ENCODE data around the gene ZNF563. TPM values are rescaled to one million over a fixed set of nuclear protein-coding genes. Genes with fewer than 3 reads are reported as not detected.

Gene ZNF563
- total RNA-seq, 6 experiments from 2014 or later: 2.4 to 4.5 (median 3.6) TPM

- intact Hi-C loops (cut with DNase I): no loop called here
- TF ChIP-seq POLR2A (IDR thresholded peaks at IDR 0.05) (no peak), CTCF (IDR thresholded peaks at IDR 0.05) (no peak)
- peak; percentile 75 to 80 (median 77) for ATAC-seq
- peak overlapping the region; percentile 15 to 88 (median 56) for H3K4me3 ChIP-seq
- no peaks in the 10 kb centered on the region for H3K27me3 ChIP-seq
- H3K4me1 ChIP-seq: peaks cover 0 to 33% (median 4%) of the 10 kb centered on the region in 4 donors
- H3K9me3 ChIP-seq: no peaks in the 10 kb centered on the region
- WGBS (ENCODE audit: insufficient coverage, low coverage, low lambda C conversion rate, missing lambda C conversion rate): 38% methylated on average over 4 of the region's 4 CpGs
- no peaks in the 10 kb centered on the region for H3K36me3 ChIP-seq
- H3K27ac ChIP-seq: peak overlapping the region; percentile 88 to 95 (median 89)
- DNase-seq: peak; percentile 82 to 90 (median 89)
These were observed 2.1 kb downstream of the ZNF563 start for GRCh38 chr19:12331211-12331941.

GRCh38 chr19:12330340-12330739 is 3.1 kb downstream of the ZNF563 start:
- DNase-seq (no peak), ATAC-seq (peak in 1 of 4 donors; percentile 1)
- Histone ChIP-seq H3K9me3 (no peaks in the 10 kb centered on the region), H3K27me3 (no peaks in the 10 kb centered on the region), H3K4me1 (peaks cover 0 to 43% (median 6%) of the 10 kb centered on the region in 4 donors), H3K27ac (peak overlapping the region; percentile 19 to 95 (median 33)), H3K4me3 (no peak overlapping the region), H3K36me3 (no peaks in the 10 kb centered on the region)
- TF ChIP-seq CTCF (IDR thresholded peaks at IDR 0.05): no peak
- TF ChIP-seq POLR2A (IDR thresholded peaks at IDR 0.05): no peak
- intact Hi-C loops (cut with DNase I): no loop called here
- 56% methylated on average over 3 of the region's 4 CpGs for WGBS (ENCODE audit: insufficient coverage, low coverage, low lambda C conversion rate, missing lambda C conversion rate)

GRCh38 chr19:12325690-12326089 is 7.7 kb downstream of the ZNF563 start:
- TF ChIP-seq CTCF (IDR thresholded peaks at IDR 0.05): no peak
- no peak for TF ChIP-seq POLR2A (IDR thresholded peaks at IDR 0.05)
- H3K27me3 ChIP-seq: no peaks in the 10 kb centered on the region
- ATAC-seq (peak; percentile 30 to 72 (median 58)), DNase-seq (no peak)
- H3K27ac ChIP-seq: no peak overlapping the region
- H3K9me3 ChIP-seq: no peaks in the 10 kb centered on the region
- peaks cover 0 to 19% (median 6%) of the 10 kb centered on the region in 4 donors for H3K36me3 ChIP-seq
- peaks cover 0 to 27% (median 2%) of the 10 kb centered on the region in 4 donors for H3K4me1 ChIP-seq
- intact Hi-C loops (cut with DNase I): no loop called here
- no peak overlapping the region for H3K4me3 ChIP-seq

GRCh38 chr19:12318782-12319413 is 14.5 kb downstream of the ZNF563 start:
- TF ChIP-seq CTCF (IDR thresholded peaks at IDR 0.05) (no peak), POLR2A (IDR thresholded peaks at IDR 0.05) (no peak)
- intact Hi-C loops (cut with DNase I): no loop called here
- peaks cover 0 to 43% (median 26%) of the 10 kb centered on the region in 4 donors for H3K36me3 ChIP-seq
- 97% methylated on average over 13 of the region's 13 CpGs for WGBS (ENCODE audit: insufficient coverage, low coverage, low lambda C conversion rate, missing lambda C conversion rate)
- H3K9me3 ChIP-seq: peaks cover 0 to 8% (median 3%) of the 10 kb centered on the region in 4 donors
- no peak overlapping the region for H3K4me3 ChIP-seq
- H3K27me3 ChIP-seq: no peaks in the 10 kb centered on the region
- DNase-seq: no peak
- H3K4me1 ChIP-seq: no peaks in the 10 kb centered on the region
- H3K27ac ChIP-seq: no peak overlapping the region
- ATAC-seq: no peak
